HepG2 (cell line): Measurements from ENCODE around the gene ARHGAP9. TPM values are rescaled to one million over a fixed set of nuclear protein-coding genes. Genes with fewer than 3 reads are reported as not detected.

Source experiments
- ATAC-seq: fragments of 200-7000 bp; cut with Tn5 transposase; 3 replicates; pipeline ENCODE4 v1.9.1; 2020; ENCODE audit warnings: mild to moderate bottlenecking, moderate library complexity
- BruUV-seq: library from RNA; stranded (reverse); fragments of 400-500 nt; replicated peaks from 2 replicates; lab custom pipeline; 2021; lab: Mats Ljungman, UMichigan
- CTCF ChIA-PET: fragments of 300-600 bp; formaldehyde crosslinking; extraction: SDS; loops from one replicate; lab custom pipeline; 2021; ENCODE audit warnings: low total read pairs, inconsistent platforms, low intra/inter-chr PET ratio; lab: Yijun Ruan, JAX
- POLR2A ChIA-PET: fragments of 350-600 bp; sonication (Branson Sonifier 250); formaldehyde crosslinking; loops from one replicate; lab custom pipeline; 2020; ENCODE audit warnings: antibody characterized with exemption, inconsistent platforms; lab: Yijun Ruan, JAX
- DNase-seq: peaks from one replicate; pipeline ENCODE4 v3.0.0-alpha.2; 2015; ENCODE audit warnings: low spot score
- FAIRE-seq: peaks from 3 replicates; lab custom pipeline; 2011; peaks lifted over from hg19 to GRCh38; lab: Jason Lieb, UNC
- H2AFZ ChIP-seq: one replicate; pipeline ENCODE4 v1.6.1; 2011; ENCODE audit warnings: low read length, inconsistent platforms
- H3K27ac ChIP-seq: fragments of 300-600 bp; 3 replicates; pipeline ENCODE4 v1.8.0; 2011; ENCODE audit warnings: mixed run types, mild to moderate bottlenecking, mixed read lengths, low read length, inconsistent platforms; ENCODE audit not compliant: insufficient read depth; ENCODE audit errors: extremely low read length
- H3K27me3 ChIP-seq, 2 experiments: fragments of 200-600 bp in 1 of 2; 2 replicates in 1 of 2; 3 replicates in 1 of 2; pipeline versions ENCODE4 v1.6.0 to v1.8.0; 2011; ENCODE audit warnings: low read length in 2 of 2, mild to moderate bottlenecking in 2 of 2, moderate library complexity in 2 of 2, inconsistent platforms in 1 of 2; ENCODE audit not compliant: insufficient read depth in 2 of 2, control insufficient read depth in 1 of 2
- H3K36me3 ChIP-seq, 2 experiments: fragments of 200-600 bp in 1 of 2; replicated peaks in 1 of 2; 2 replicates in 1 of 2; 3 replicates in 1 of 2; pipeline versions ENCODE4 v1.5.1 to v1.8.0; 2011; ENCODE audit warnings: low read length in 2 of 2, inconsistent platforms in 1 of 2; ENCODE audit not compliant: insufficient read depth in 2 of 2, control insufficient read depth in 1 of 2
- H3K4me1 ChIP-seq: 2 replicates; pipeline ENCODE4 v1.5.1; 2012; ENCODE audit warnings: low read length, inconsistent platforms; ENCODE audit not compliant: insufficient read depth
- H3K4me2 ChIP-seq: 2 replicates; pipeline ENCODE4 v1.6.0; 2011; ENCODE audit warnings: low read depth, low read length, inconsistent platforms
- H3K4me3 ChIP-seq, 3 experiments: fragments of 200-600 bp in 1 of 3; sonication (generic), shearing (Covaris generic) in 1 of 3; replicated peaks in 1 of 3; 2 replicates each; pipeline ENCODE4 v1.5.1; 2011 to 2016; ENCODE audit warnings: low read length in 3 of 3, inconsistent platforms in 2 of 3, low read depth in 2 of 3, mild to moderate bottlenecking in 2 of 3, control low read depth in 1 of 3, mixed read lengths in 1 of 3; ENCODE audit not compliant: insufficient read depth in 1 of 3
- H3K79me2 ChIP-seq: one replicate; pipeline ENCODE4 v1.6.1; 2011; ENCODE audit warnings: low read length, inconsistent platforms; ENCODE audit not compliant: insufficient read depth
- H3K9ac ChIP-seq: 2 replicates; pipeline ENCODE4 v1.6.0; 2011; ENCODE audit warnings: mild to moderate bottlenecking, low read depth, low read length, inconsistent platforms; ENCODE audit not compliant: insufficient read depth
- H3K9me3 ChIP-seq: 2 replicates; pipeline ENCODE4 v1.5.1; 2012; ENCODE audit warnings: mild to moderate bottlenecking, low read length
- H4K20me1 ChIP-seq: 2 replicates; pipeline ENCODE4 v1.6.0; 2011; ENCODE audit warnings: inconsistent platforms, mild to moderate bottlenecking, low read length, moderate library complexity; ENCODE audit not compliant: insufficient read depth
- CCDC6 ChIP-seq: sonication (generic); formaldehyde crosslinking; IDR thresholded peaks from 2 replicates; pipeline ENCODE4 v1.8.1; 2022; ENCODE audit warnings: mild to moderate bottlenecking, missing genetic modification reagents, moderate library complexity
- RARA ChIP-seq: IDR thresholded peaks from 2 replicates; pipeline ENCODE4 v1.6.1; 2016; ENCODE audit warnings: missing genetic modification reagents, missing compliant biosample characterization
- ZNF17 ChIP-seq: sonication (generic); formaldehyde crosslinking; IDR thresholded peaks from 2 replicates; pipeline ENCODE4 v1.5.0; 2020; ENCODE audit warnings: mild to moderate bottlenecking, missing genetic modification reagents
- ZNF234 ChIP-seq: sonication (generic); formaldehyde crosslinking; conservative IDR thresholded peaks from 2 replicates; pipeline ENCODE4 v1.5.1; 2020; ENCODE audit warnings: mild to moderate bottlenecking, missing genetic modification reagents
- WGBS: methylation state at CpG from one replicate; pipeline ENCODE4 v1.1.6; 2017; ENCODE audit warnings: low lambda C conversion rate; 5-methylcytosine and 5-hydroxymethylcytosine counted together
- in situ Hi-C: cut with HindIII; loops from 2 replicates; pipeline ENCODE4 v1.10.0; 2017; ENCODE audit warnings: low pct_unique_long_range_greater_than_20kb; ENCODE audit not compliant: extremely low pct_ligation_motif_present
- intact Hi-C: fragments of 100-400 bp; cut with micrococcal nuclease; formaldehyde crosslinking; loops from one replicate; pipeline ENCODE4 v1.10.0; 2022; ENCODE audit not compliant: unreplicated experiment
- polyA plus RNA-seq, 8 experiments: library from polyadenylated mRNA; depleted of rRNA in 3 of 8; stranded (reverse) in 7 of 8; unstranded in 1 of 8; fragments of >200 nt; fragmentation: Illumina TruSeq in 4 of 8; extraction: Trizol in 4 of 8; gene quantifications; 2 replicates each; pipeline versions ENCODE4 v1.2.1 to v1.2.3, GENCODE V29; 2011 to 2016; ENCODE audit warnings: low read depth in 4 of 8, missing spikeins in 1 of 8, mixed read lengths in 1 of 8; ENCODE audit not compliant: insufficient read depth in 1 of 8
- total RNA-seq, 5 experiments: library from RNA; depleted of rRNA; stranded (reverse); fragments of >200 nt; fragmentation: Illumina TruSeq; extraction: Trizol; gene quantifications; 2 replicates each; pipeline ENCODE4 v1.2.3, GENCODE V29; 2016; ENCODE audit warnings: low read depth in 1 of 5
- TF ChIP-seq, protein P1 (sequence below): sonication (generic); formaldehyde crosslinking; IDR thresholded peaks from 2 replicates; pipeline ENCODE4 v1.8.1; 2023; ENCODE audit warnings: mild to moderate bottlenecking, missing genetic modification reagents
- TF ChIP-seq, protein P2 (sequence below): sonication (generic); formaldehyde crosslinking; IDR thresholded peaks from 2 replicates; pipeline ENCODE4 v1.5.1; 2020; ENCODE audit warnings: mild to moderate bottlenecking, missing genetic modification reagents, moderate library complexity
- TF ChIP-seq, protein P3 (sequence below): sonication (generic); formaldehyde crosslinking; IDR thresholded peaks from one replicate; pipeline ENCODE4 v1.5.1; 2020; ENCODE audit warnings: mild to moderate bottlenecking, missing genetic modification reagents; ENCODE audit errors: not compliant biosample characterization
- TF ChIP-seq, protein P4 (sequence below): sonication (generic); formaldehyde crosslinking; IDR thresholded peaks from 2 replicates; pipeline ENCODE4 v1.4.0; 2020; ENCODE audit warnings: missing genetic modification reagents, low read depth, mild to moderate bottlenecking, borderline replicate concordance
- TF ChIP-seq, protein P5 (sequence below): sonication (generic); formaldehyde crosslinking; IDR thresholded peaks from 2 replicates; pipeline ENCODE4 v1.4.0; 2020; ENCODE audit warnings: mild to moderate bottlenecking, missing genetic modification reagents
- TF ChIP-seq, protein P6 (sequence below): sonication (generic); formaldehyde crosslinking; conservative IDR thresholded peaks from 2 replicates; pipeline ENCODE4 v1.4.0; 2020; ENCODE audit warnings: missing genetic modification reagents

The ARHGAP9 gene
- total and polyA plus RNA-seq, 2 of the 13 experiments (the other 11 are each of a cell fraction or from before 2014, with no cell fraction given) = 0.18 to 1.2 TPM

DNA sequence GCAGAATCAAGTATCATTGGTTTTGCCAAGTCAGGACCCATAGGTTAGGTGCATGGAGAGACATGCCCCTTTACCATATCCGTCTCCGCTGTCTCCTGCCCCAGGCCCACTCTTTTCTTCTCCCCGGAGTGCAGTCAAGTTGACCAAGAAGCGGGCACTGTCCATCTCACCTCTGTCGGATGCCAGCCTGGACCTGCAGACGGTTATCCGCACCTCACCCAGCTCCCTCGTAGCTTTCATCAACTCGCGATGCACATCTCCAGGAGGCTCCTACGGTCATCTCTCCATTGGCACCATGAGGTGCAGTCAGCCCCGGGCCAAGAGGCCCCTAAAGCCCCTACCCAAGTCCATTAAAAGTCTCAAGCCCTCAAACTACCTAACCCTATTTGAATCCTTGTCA lies 15.1 kb downstream of the ARHGAP9 start:
- no peak overlapping the region for H3K4me3 ChIP-seq
- BruUV-seq = no TSS peak
- H3K27me3 ChIP-seq = peaks cover 0 to 45% of the 10 kb centered on the region in 2 experiments; a peak in 3 of 5 replicates
- peaks cover 39% of the 10 kb centered on the region for H3K4me1 ChIP-seq
- ATAC-seq (no peak), FAIRE-seq (no peak), DNase-seq (no peak)
- H3K79me2 ChIP-seq = no peaks in the 10 kb centered on the region
- intact Hi-C loops (no loop called here), in situ Hi-C loops (no loop called here)
- H2AFZ ChIP-seq = no peak overlapping the region
- no peaks in the 10 kb centered on the region for H3K36me3 ChIP-seq
- H3K4me2 ChIP-seq = no peak overlapping the region
- POLR2A ChIA-PET = no interaction called here
- no peak overlapping the region for H3K27ac ChIP-seq
- 71% methylated on average over 12 of the region's 12 CpGs for WGBS
- CTCF ChIA-PET = no interaction called here
- no peaks in the 10 kb centered on the region for H4K20me1 ChIP-seq
- no peak overlapping the region for H3K9ac ChIP-seq
- no peaks in the 10 kb centered on the region for H3K9me3 ChIP-seq
- TF ChIP-seq RARA (CRISPR knock-in tag) (no peak), ZNF17 (no peak), ZNF234 (CRISPR knock-in tag) (no peak), CCDC6 (CRISPR knock-in tag) (no peak)
- TF ChIP-seq, protein P1, sequence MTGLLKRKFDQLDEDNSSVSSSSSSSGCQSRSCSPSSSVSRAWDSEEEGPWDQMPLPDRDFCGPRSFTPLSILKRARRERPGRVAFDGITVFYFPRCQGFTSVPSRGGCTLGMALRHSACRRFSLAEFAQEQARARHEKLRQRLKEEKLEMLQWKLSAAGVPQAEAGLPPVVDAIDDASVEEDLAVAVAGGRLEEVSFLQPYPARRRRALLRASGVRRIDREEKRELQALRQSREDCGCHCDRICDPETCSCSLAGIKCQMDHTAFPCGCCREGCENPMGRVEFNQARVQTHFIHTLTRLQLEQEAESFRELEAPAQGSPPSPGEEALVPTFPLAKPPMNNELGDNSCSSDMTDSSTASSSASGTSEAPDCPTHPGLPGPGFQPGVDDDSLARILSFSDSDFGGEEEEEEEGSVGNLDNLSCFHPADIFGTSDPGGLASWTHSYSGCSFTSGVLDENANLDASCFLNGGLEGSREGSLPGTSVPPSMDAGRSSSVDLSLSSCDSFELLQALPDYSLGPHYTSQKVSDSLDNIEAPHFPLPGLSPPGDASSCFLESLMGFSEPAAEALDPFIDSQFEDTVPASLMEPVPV (CRISPR knock-in tag) = no peak
- TF ChIP-seq, protein P2, sequence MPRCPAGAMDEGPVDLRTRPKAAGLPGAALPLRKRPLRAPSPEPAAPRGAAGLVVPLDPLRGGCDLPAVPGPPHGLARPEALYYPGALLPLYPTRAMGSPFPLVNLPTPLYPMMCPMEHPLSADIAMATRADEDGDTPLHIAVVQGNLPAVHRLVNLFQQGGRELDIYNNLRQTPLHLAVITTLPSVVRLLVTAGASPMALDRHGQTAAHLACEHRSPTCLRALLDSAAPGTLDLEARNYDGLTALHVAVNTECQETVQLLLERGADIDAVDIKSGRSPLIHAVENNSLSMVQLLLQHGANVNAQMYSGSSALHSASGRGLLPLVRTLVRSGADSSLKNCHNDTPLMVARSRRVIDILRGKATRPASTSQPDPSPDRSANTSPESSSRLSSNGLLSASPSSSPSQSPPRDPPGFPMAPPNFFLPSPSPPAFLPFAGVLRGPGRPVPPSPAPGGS = no peak
- TF ChIP-seq, protein P3, sequence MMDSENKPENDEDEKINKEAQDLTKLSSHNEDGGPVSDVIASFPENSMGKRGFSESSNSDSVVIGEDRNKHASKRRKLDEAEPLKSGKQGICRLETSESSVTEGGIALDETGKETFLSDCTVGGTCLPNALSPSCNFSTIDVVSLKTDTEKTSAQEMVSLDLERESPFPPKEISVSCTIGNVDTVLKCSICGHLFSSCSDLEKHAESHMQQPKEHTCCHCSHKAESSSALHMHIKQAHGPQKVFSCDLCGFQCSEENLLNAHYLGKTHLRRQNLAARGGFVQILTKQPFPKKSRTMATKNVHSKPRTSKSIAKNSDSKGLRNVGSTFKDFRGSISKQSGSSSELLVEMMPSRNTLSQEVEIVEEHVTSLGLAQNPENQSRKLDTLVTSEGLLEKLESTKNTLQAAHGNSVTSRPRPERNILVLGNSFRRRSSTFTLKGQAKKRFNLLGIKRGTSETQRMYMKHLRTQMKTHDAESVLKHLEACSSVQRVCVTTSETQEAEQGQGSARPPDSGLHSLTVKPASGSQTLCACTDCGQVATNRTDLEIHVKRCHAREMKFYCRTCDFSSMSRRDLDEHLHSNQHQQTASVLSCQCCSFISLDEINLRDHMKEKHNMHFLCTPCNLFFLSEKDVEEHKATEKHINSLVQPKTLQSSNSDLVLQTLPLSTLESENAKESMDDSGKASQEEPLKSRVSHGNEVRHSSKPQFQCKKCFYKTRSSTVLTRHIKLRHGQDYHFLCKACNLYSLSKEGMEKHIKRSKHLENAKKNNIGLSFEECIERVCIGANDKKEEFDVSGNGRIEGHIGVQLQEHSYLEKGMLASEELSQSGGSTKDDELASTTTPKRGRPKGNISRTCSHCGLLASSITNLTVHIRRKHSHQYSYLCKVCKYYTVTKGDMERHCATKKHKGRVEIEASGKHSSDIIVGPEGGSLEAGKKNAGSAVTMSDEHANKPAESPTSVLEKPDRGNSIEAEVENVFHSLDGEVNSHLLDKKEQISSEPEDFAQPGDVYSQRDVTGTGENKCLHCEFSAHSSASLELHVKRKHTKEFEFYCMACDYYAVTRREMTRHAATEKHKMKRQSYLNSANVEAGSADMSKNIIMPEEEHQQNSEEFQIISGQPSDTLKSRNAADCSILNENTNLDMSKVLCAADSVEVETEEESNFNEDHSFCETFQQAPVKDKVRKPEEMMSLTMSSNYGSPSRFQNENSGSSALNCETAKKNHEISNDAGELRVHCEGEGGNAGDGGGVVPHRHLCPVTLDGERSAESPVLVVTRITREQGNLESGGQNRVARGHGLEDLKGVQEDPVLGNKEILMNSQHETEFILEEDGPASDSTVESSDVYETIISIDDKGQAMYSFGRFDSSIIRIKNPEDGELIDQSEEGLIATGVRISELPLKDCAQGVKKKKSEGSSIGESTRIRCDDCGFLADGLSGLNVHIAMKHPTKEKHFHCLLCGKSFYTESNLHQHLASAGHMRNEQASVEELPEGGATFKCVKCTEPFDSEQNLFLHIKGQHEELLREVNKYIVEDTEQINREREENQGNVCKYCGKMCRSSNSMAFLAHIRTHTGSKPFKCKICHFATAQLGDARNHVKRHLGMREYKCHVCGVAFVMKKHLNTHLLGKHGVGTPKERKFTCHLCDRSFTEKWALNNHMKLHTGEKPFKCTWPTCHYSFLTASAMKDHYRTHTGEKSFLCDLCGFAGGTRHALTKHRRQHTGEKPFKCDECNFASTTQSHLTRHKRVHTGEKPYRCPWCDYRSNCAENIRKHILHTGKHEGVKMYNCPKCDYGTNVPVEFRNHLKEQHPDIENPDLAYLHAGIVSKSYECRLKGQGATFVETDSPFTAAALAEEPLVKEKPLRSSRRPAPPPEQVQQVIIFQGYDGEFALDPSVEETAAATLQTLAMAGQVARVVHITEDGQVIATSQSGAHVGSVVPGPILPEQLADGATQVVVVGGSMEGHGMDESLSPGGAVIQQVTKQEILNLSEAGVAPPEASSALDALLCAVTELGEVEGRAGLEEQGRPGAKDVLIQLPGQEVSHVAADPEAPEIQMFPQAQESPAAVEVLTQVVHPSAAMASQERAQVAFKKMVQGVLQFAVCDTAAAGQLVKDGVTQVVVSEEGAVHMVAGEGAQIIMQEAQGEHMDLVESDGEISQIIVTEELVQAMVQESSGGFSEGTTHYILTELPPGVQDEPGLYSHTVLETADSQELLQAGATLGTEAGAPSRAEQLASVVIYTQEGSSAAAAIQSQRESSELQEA (CRISPR knock-in tag) = no peak
- TF ChIP-seq, protein P4, sequence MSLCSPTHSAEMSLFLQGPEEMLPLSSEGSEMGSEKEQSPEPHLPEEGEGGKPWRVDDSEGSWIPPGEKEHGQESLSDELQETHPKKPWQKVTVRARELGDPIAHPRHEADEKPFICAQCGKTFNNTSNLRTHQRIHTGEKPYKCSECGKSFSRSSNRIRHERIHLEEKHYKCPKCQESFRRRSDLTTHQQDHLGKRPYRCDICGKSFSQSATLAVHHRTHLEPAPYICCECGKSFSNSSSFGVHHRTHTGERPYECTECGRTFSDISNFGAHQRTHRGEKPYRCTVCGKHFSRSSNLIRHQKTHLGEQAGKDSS (CRISPR knock-in tag) = no peak
- TF ChIP-seq, protein P5, sequence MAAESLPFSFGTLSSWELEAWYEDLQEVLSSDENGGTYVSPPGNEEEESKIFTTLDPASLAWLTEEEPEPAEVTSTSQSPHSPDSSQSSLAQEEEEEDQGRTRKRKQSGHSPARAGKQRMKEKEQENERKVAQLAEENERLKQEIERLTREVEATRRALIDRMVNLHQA (CRISPR knock-in tag) = no peak
- TF ChIP-seq, protein P6, sequence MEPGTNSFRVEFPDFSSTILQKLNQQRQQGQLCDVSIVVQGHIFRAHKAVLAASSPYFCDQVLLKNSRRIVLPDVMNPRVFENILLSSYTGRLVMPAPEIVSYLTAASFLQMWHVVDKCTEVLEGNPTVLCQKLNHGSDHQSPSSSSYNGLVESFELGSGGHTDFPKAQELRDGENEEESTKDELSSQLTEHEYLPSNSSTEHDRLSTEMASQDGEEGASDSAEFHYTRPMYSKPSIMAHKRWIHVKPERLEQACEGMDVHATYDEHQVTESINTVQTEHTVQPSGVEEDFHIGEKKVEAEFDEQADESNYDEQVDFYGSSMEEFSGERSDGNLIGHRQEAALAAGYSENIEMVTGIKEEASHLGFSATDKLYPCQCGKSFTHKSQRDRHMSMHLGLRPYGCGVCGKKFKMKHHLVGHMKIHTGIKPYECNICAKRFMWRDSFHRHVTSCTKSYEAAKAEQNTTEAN = no peak
